HCT116 (cell line): ENCODE data around the gene CREBBP. TPM values are rescaled to one million over a fixed set of nuclear protein-coding genes. Genes with fewer than 3 reads are reported as not detected.

Experiments used
- ATAC-seq: fragments of 200-7000 bp; cut with Tn5 transposase; 2 replicates; pipeline ENCODE4 v1.9.1; 2020; ENCODE audit warnings: mild to moderate bottlenecking, moderate library complexity
- BruUV-seq: library from RNA; stranded (reverse); fragments of 400-500 nt; replicated peaks from 2 replicates; lab custom pipeline; 2021; lab: Mats Ljungman, UMichigan
- CTCF ChIA-PET: fragments of 300-600 bp; sonication (Branson Sonifier 250); formaldehyde crosslinking; loops from one replicate; lab custom pipeline; 2021; ENCODE audit warnings: antibody characterized with exemption; lab: Charles Lee
- POLR2A ChIA-PET: fragments of 300-600, 350-600 bp; sonication (Branson Sonifier 250); formaldehyde crosslinking; loops from one replicate; lab custom pipeline; 2021; ENCODE audit warnings: antibody characterized with exemption; lab: Charles Lee
- RAD21 ChIA-PET, 2 experiments: fragments of 300-600 bp; sonication (Branson Sonifier 250); formaldehyde crosslinking; loops; one replicate each; lab custom pipeline; 2023; ENCODE audit warnings: low total read pairs in 2 of 2; ENCODE audit not compliant: uncharacterized antibody in 2 of 2, unreplicated experiment in 2 of 2, low non-redundant PET in 1 of 2; lab: Charles Lee
- DNase-seq: peaks from one replicate; pipeline ENCODE4 v3.0.0-alpha.2; 2010; ENCODE audit warnings: low read depth, low spot score
- H2AFZ ChIP-seq: fragments of 200-600 bp; shearing (Covaris generic), sonication (generic); 2 replicates; pipeline ENCODE4 v1.6.1; 2017; ENCODE audit warnings: low read depth, mixed run types, mixed read lengths, antibody characterized with exemption, low read length; ENCODE audit not compliant: poor library complexity, severe bottlenecking
- H3K27ac ChIP-seq: 2 replicates; pipeline ENCODE4 v1.5.1; 2012; ENCODE audit warnings: low read depth, low read length
- H3K27me3 ChIP-seq: fragments of 200-600 bp; sonication (generic); 2 replicates; pipeline ENCODE4 v1.6.1; 2016; ENCODE audit warnings: mixed run types, low read length, mixed read lengths; ENCODE audit not compliant: insufficient read depth
- H3K36me3 ChIP-seq, 2 experiments: fragments of 200-500 bp in 1 of 2; fragments of 200-600 bp in 1 of 2; sonication (Bioruptor generic) in 1 of 2; sonication (generic) in 1 of 2; 2 replicates each; pipeline versions ENCODE4 v1.5.1 to v1.6.1; 2014 to 2016; ENCODE audit warnings: low read length in 2 of 2, inconsistent platforms in 1 of 2, mixed read lengths in 1 of 2, mixed run types in 1 of 2; ENCODE audit not compliant: insufficient read depth in 2 of 2, control insufficient read depth in 1 of 2
- H3K4me1 ChIP-seq, 2 experiments: fragments of 200-600 bp in 1 of 2; sonication (generic) in 1 of 2; 2 replicates each; pipeline versions ENCODE4 v1.5.1 to v1.6.1; 2012 to 2017; ENCODE audit warnings: low read length in 2 of 2, inconsistent platforms in 1 of 2, mild to moderate bottlenecking in 1 of 2, mixed read lengths in 1 of 2, mixed run types in 1 of 2, moderate library complexity in 1 of 2; ENCODE audit not compliant: insufficient read depth in 2 of 2, control insufficient read depth in 1 of 2
- H3K4me2 ChIP-seq: fragments of 200-600 bp; sonication (generic); 2 replicates; pipeline ENCODE4 v1.6.1; 2017; ENCODE audit warnings: mixed run types, low read length, mixed read lengths
- H3K4me3 ChIP-seq, 2 experiments: fragments of 200-600 bp in 1 of 2; sonication (generic) in 1 of 2; replicated peaks in 1 of 2; 2 replicates each; pipeline ENCODE4 v1.5.1; 2011 to 2016; ENCODE audit warnings: low read length in 2 of 2, control low read depth in 1 of 2, low read depth in 1 of 2, mild to moderate bottlenecking in 1 of 2, mixed read lengths in 1 of 2, mixed run types in 1 of 2
- H3K79me2 ChIP-seq: fragments of 200-600 bp; sonication (generic); 2 replicates; pipeline ENCODE4 v1.6.1; 2017; ENCODE audit warnings: mild to moderate bottlenecking, mixed run types, low read length, moderate library complexity, mixed read lengths; ENCODE audit not compliant: insufficient read depth
- H3K9ac ChIP-seq: fragments of 200-600 bp; sonication (generic); 2 replicates; pipeline ENCODE4 v1.6.1; 2016; ENCODE audit warnings: low read length, mixed read lengths
- H3K9me2 ChIP-seq: fragments of 200-600 bp; sonication (generic), shearing (Covaris generic); 2 replicates; pipeline ENCODE4 v1.6.1; 2017; ENCODE audit warnings: mixed run types, mild to moderate bottlenecking, moderate library complexity; ENCODE audit not compliant: insufficient read depth
- H3K9me3 ChIP-seq, 2 experiments: fragments of 200-500 bp in 1 of 2; fragments of 200-600 bp in 1 of 2; sonication (Bioruptor generic) in 1 of 2; sonication (generic) in 1 of 2; 2 replicates each; pipeline ENCODE4 v1.6.1; 2014 to 2017; ENCODE audit warnings: low read length in 2 of 2, mixed read lengths in 2 of 2, inconsistent platforms in 1 of 2, low read depth in 1 of 2, mild to moderate bottlenecking in 1 of 2, mixed run types in 1 of 2, moderate library complexity in 1 of 2; ENCODE audit not compliant: control insufficient read depth in 1 of 2, insufficient read depth in 1 of 2
- H4K20me1 ChIP-seq: fragments of 200-600 bp; sonication (generic), shearing (Covaris generic); 2 replicates; pipeline ENCODE4 v1.6.1; 2017; ENCODE audit warnings: mixed run types, mild to moderate bottlenecking, moderate library complexity; ENCODE audit not compliant: insufficient read depth
- CEBPB ChIP-seq: IDR thresholded peaks from 2 replicates; pipeline ENCODE4 v1.6.1; 2012; ENCODE audit warnings: low read depth
- EZH2 ChIP-seq: fragments of 200-600 bp; sonication (generic); IDR thresholded peaks from 2 replicates; pipeline ENCODE4 v1.6.1; 2017; ENCODE audit warnings: antibody characterized with exemption, mixed run types
- POLR2A ChIP-seq: IDR thresholded peaks from 2 replicates; pipeline ENCODE4 v1.7.0; 2011; ENCODE audit warnings: borderline replicate concordance; ENCODE audit not compliant: insufficient read depth, insufficient read length; ENCODE audit errors: extremely low read depth
- SRF ChIP-seq: IDR thresholded peaks from 2 replicates; pipeline ENCODE4 v1.6.1; 2012; ENCODE audit warnings: low read depth
- TCF7L2 ChIP-seq: IDR thresholded peaks from 2 replicates; pipeline ENCODE4 v1.7.0; 2011; ENCODE audit warnings: borderline replicate concordance, inconsistent platforms; ENCODE audit not compliant: insufficient read depth, insufficient read length; ENCODE audit errors: extremely low read depth
- YY1 ChIP-seq: IDR thresholded peaks from 2 replicates; pipeline ENCODE4 v1.6.1; 2011; ENCODE audit warnings: low read length, low read depth, moderate library complexity, mild to moderate bottlenecking; ENCODE audit not compliant: insufficient replicate concordance; ENCODE audit errors: extremely low read depth
- ZFX ChIP-seq: fragments of 450-650 bp; IDR thresholded peaks from 2 replicates; pipeline ENCODE4 v1.6.1; 2017
- intact Hi-C: fragments of 100-400 bp; cut with micrococcal nuclease; formaldehyde crosslinking; loops from 2 replicates; pipeline ENCODE4 v1.10.0; 2022
- total RNA-seq: library from RNA; stranded (reverse); gene quantifications from one replicate; pipeline ENCODE4 v1.2.1, GENCODE V29; 2021; ENCODE audit not compliant: unreplicated experiment
- TF ChIP-seq, protein P1 (sequence below): IDR thresholded peaks from 2 replicates; pipeline ENCODE4 v1.6.1; 2012
- TF ChIP-seq, protein P2 (sequence below): IDR thresholded peaks from 2 replicates; pipeline ENCODE4 v1.6.1; 2011; ENCODE audit warnings: mild to moderate bottlenecking, low read length, moderate library complexity; ENCODE audit not compliant: insufficient replicate concordance; ENCODE audit errors: extremely low read depth

CREBBP gene
- total RNA-seq, 1 experiment from 2014 or later = 42.7 TPM

DNA sequence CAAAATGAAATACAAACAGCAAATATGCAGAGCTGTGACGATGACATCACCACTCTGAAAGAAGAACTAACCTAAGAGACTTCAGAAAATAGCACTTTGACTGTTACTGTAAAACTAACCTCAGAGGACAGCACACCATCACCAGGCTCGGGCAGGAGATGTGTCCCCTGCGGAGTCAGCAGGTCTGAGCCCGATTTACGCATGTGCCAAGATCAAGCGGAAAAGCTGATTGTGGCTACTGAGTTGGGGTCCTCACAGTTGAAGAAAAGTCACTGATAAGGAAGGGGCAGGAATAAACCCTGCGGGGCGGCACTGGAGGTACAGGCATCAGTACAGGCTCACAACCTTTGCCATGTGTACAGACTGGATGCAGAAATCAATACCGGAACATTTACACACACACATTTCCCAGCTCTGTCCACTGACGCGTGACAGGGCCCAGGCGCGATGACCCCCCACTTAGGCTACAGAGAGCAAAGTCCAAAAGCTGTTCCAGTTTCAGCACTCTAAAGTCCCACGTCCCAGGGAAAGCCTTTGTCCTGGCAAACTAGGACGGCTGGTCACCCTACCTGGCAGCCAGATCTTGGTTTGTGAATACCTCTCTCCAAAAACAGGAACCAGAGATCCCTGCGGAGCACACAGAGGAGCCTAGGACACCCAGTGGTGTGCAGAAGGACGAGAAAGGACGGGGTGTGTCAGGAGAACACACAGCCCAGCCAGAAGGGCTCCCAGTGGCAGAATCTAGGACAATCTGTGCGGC is 184.7 kb downstream of the CREBBP start:
- H3K4me3 ChIP-seq = no peak overlapping the region
- H2AFZ ChIP-seq = no peak overlapping the region
- peaks cover 0 to 3% of the 10 kb centered on the region in 2 experiments; a peak in 2 of 4 replicates for H3K4me1 ChIP-seq
- BruUV-seq = no TSS peak
- no peaks in the 10 kb centered on the region for H3K27me3 ChIP-seq
- no peak overlapping the region for H3K4me2 ChIP-seq
- intact Hi-C loops = no loop called here
- H3K9ac ChIP-seq = no peak overlapping the region
- POLR2A ChIA-PET = no interaction called here
- H4K20me1 ChIP-seq = 0 out of 2 replicates have a peak, but pooled peaks cover 2% of the 10 kb centered on the region
- no peaks in the 10 kb centered on the region for H3K9me3 ChIP-seq
- no peak for DNase-seq
- no peak for ATAC-seq
- CTCF ChIA-PET = no interaction called here
- H3K36me3 ChIP-seq = peaks cover 0 to 10% of the 10 kb centered on the region in 2 experiments; a peak in 2 of 4 replicates
- no peak for TF ChIP-seq SRF
- no peak for TF ChIP-seq YY1
- no peak for TF ChIP-seq ZFX
- no peak for TF ChIP-seq POLR2A
- no peak for TF ChIP-seq CEBPB
- no peak for TF ChIP-seq TCF7L2
- TF ChIP-seq EZH2 = no peak
- TF ChIP-seq, protein P1, sequence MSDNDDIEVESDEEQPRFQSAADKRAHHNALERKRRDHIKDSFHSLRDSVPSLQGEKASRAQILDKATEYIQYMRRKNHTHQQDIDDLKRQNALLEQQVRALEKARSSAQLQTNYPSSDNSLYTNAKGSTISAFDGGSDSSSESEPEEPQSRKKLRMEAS = no peak
- TF ChIP-seq, protein P2, sequence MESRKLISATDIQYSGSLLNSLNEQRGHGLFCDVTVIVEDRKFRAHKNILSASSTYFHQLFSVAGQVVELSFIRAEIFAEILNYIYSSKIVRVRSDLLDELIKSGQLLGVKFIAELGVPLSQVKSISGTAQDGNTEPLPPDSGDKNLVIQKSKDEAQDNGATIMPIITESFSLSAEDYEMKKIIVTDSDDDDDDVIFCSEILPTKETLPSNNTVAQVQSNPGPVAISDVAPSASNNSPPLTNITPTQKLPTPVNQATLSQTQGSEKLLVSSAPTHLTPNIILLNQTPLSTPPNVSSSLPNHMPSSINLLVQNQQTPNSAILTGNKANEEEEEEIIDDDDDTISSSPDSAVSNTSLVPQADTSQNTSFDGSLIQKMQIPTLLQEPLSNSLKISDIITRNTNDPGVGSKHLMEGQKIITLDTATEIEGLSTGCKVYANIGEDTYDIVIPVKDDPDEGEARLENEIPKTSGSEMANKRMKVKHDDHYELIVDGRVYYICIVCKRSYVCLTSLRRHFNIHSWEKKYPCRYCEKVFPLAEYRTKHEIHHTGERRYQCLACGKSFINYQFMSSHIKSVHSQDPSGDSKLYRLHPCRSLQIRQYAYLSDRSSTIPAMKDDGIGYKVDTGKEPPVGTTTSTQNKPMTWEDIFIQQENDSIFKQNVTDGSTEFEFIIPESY = no peak
- no peak overlapping the region for H3K27ac ChIP-seq
- peaks cover 92% of the 10 kb centered on the region for H3K79me2 ChIP-seq
- RAD21 ChIA-PET = no interaction called here
- no peaks in the 10 kb centered on the region for H3K9me2 ChIP-seq
